ENCODE data around the gene SLC8B1. TPM values are rescaled to one million over a fixed set of nuclear protein-coding genes. Genes with fewer than 3 reads are reported as not detected.

Gene SLC8B1
- total RNA-seq, 6 experiments from 2014 or later, result 12.6 to 32.7 (median 21.5) TPM

DNA sequence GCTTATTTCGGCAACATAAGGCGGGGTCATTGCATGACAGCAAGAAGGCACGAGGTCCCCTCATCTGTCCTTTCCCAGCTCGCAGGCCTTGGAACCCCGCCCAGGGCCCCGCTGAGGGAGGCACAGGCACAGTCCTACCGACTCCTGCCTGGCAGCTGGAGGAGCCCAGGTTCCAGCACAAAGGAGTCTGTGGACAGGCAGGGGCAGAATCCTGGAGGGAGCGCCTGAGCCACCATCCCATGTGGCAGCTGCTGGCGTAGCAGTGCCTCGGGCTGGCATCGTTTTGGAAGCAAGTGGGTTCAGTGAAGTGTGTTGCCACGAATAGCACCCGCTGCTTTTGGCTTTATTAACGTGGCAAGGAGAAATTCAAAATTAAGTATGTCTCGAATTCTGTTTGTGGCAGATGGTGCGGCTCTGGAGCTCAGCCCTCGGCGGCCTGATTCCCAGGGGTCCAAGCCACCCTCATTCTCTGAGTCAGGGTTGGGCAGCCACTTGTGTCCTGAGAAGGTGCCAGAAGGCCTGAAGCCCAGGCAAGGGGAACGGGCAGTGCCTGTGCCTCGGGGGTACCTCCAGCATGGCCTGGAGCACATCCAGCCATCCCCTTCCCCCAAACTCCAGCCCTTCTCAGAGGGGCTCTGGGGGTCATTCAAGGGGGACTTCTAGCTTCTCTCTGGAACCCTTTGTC, 35.9 kb downstream of the SLC8B1 start:
- ATAC-seq (no peak), DNase-seq (peak in 1 of 3 donors; percentile 60)
- WGBS (ENCODE audit: insufficient coverage, low coverage, low lambda C conversion rate, missing lambda C conversion rate), result 72% methylated on average over 7 of the region's 20 CpGs
- Histone ChIP-seq H3K4me3 (no peak overlapping the region), H3K27ac (peak overlapping the region in 2 of 3 donors; percentile 79 to 90), H3K36me3 (peaks cover 0 to 21% (median 4%) of the 10 kb centered on the region in 4 donors), H3K4me1 (peaks cover 0 to 26% (median 12%) of the 10 kb centered on the region in 4 donors), H3K9me3 (no peaks in the 10 kb centered on the region), H3K27me3 (no peaks in the 10 kb centered on the region)
- no peak for TF ChIP-seq CTCF (IDR thresholded peaks at IDR 0.05)
- no peak for TF ChIP-seq POLR2A (IDR thresholded peaks at IDR 0.05)
- intact Hi-C loops (cut with DNase I), result loop anchor here in 1 of 2 donors (10.0 kb wide), 1 partner anchor 104 kb away; no protein-coding TSS in a partner anchor

- peaks cover 0 to 26% (median 12%) of the 10 kb centered on the region in 4 donors for H3K4me1 ChIP-seq
- WGBS (ENCODE audit: insufficient coverage, low coverage, low lambda C conversion rate, missing lambda C conversion rate), result 96% methylated on average over 3 of the region's 5 CpGs
- intact Hi-C loops (cut with DNase I), result loop anchor here in 1 of 2 donors (10.0 kb wide), 1 partner anchor 104 kb away; no protein-coding TSS in a partner anchor
- peak overlapping the region in 2 of 3 donors; percentile 79 to 90 for H3K27ac ChIP-seq
- H3K27me3 ChIP-seq, result no peaks in the 10 kb centered on the region
- H3K4me3 ChIP-seq, result no peak overlapping the region
- TF ChIP-seq CTCF (IDR thresholded peaks at IDR 0.05) (no peak), POLR2A (IDR thresholded peaks at IDR 0.05) (no peak)
- DNase-seq (no peak), ATAC-seq (no peak)
- H3K36me3 ChIP-seq, result peaks cover 0 to 25% (median 4%) of the 10 kb centered on the region in 4 donors
- H3K9me3 ChIP-seq, result no peaks in the 10 kb centered on the region
Measured at GRCh38 chr12:113298472-113298817, 36.5 kb downstream of the SLC8B1 start.

GRCh38 chr12:113297621-113298471, 37.1 kb downstream of the SLC8B1 start:
- H3K4me1 ChIP-seq, result peaks cover 0 to 26% (median 12%) of the 10 kb centered on the region in 4 donors
- DNase-seq (peak in 1 of 3 donors; percentile 74), ATAC-seq (peak; percentile 39 to 72 (median 66))
- H3K4me3 ChIP-seq, result no peak overlapping the region
- H3K27ac ChIP-seq, result peak overlapping the region in 2 of 3 donors; percentile 79 to 90
- peaks cover 0 to 31% (median 4%) of the 10 kb centered on the region in 4 donors for H3K36me3 ChIP-seq
- intact Hi-C loops (cut with DNase I), result loop anchor here in 1 of 2 donors (10.0 kb wide), 1 partner anchor 103 kb away; no protein-coding TSS in a partner anchor
- WGBS (ENCODE audit: insufficient coverage, low coverage, low lambda C conversion rate, missing lambda C conversion rate), result 67% methylated on average over 2 of the region's 13 CpGs
- H3K27me3 ChIP-seq, result no peaks in the 10 kb centered on the region
- TF ChIP-seq POLR2A (IDR thresholded peaks at IDR 0.05), result no peak
- TF ChIP-seq CTCF (IDR thresholded peaks at IDR 0.05), result peak in 1 of 4 donors; percentile 0
- H3K9me3 ChIP-seq, result no peaks in the 10 kb centered on the region

DNA sequence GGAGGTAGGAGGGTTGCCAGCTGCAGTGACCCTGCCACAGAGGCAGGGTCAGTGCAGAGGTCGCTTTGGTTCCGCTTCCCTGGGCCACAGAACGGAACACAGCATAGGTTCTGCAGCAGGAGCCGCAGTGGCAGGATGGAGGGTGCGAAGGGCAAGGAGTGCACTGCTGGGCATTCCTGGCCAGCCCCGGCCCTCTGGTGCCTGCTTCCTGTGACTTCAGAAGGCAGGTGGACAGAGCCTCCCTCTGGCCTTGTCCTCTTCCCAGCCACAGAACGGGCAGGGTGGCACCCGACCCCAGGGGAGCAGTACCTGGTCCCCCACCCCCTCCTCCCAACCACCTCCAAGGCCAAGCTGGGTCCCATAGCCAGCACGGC, 37.7 kb downstream of the SLC8B1 start:
- peaks cover 0 to 26% (median 12%) of the 10 kb centered on the region in 4 donors for H3K4me1 ChIP-seq
- peak; percentile 74 to 90 (median 84) for ATAC-seq
- TF ChIP-seq CTCF (IDR thresholded peaks at IDR 0.05) (peak in 3 of 4 donors; percentile 9 to 35 (median 18)), POLR2A (IDR thresholded peaks at IDR 0.05) (peak; percentile 38)
- no CpG with 5 or more reads among the region's 9 CpGs for WGBS (ENCODE audit: insufficient coverage, low coverage, low lambda C conversion rate, missing lambda C conversion rate)
- H3K27ac ChIP-seq, result peak overlapping the region in 2 of 3 donors; percentile 79 to 90
- no peaks in the 10 kb centered on the region for H3K27me3 ChIP-seq
- no peak overlapping the region for H3K4me3 ChIP-seq
- no peaks in the 10 kb centered on the region for H3K9me3 ChIP-seq
- intact Hi-C loops (cut with DNase I), result loop anchor here in 1 of 2 donors (10.0 kb wide), 1 partner anchor 102 kb away; no protein-coding TSS in a partner anchor
- peak; percentile 67 to 88 (median 88) for DNase-seq
- H3K36me3 ChIP-seq, result peaks cover 0 to 38% (median 4%) of the 10 kb centered on the region in 4 donors

All from right lobe of liver (tissue), 6 donors.